GM10266 (cell line): Measurements from ENCODE around the gene EPO.

Experiments used
- DNase-seq: peaks from one replicate; pipeline ENCODE4 v3.0.0; 2012; ENCODE audit errors: extremely low spot score
- CTCF ChIP-seq: IDR thresholded peaks from 2 replicates; pipeline ENCODE4 v1.5.1; 2012; ENCODE audit warnings: mild to moderate bottlenecking, low read depth; ENCODE audit not compliant: control insufficient read depth, insufficient read depth; ENCODE audit errors: missing control alignments

Gene EPO

GRCh38 chr7:100675581-100676350 is 44.5 kb upstream of the EPO start:
- DNase-seq, result peak; percentile 90
- TF ChIP-seq CTCF, result no peak

GRCh38 chr7:100676501-100677306 is 43.6 kb upstream of the EPO start:
- DNase-seq, result no peak
- TF ChIP-seq CTCF, result no peak

GRCh38 chr7:100677308-100678267 is 42.7 kb upstream of the EPO start:
- no peak for TF ChIP-seq CTCF
- no peak for DNase-seq

GRCh38 chr7:100678291-100678984 is 41.8 kb upstream of the EPO start:
- DNase-seq, result no peak
- TF ChIP-seq CTCF, result no peak

GRCh38 chr7:100679129-100679926 is 40.9 kb upstream of the EPO start:
- DNase-seq, result peak; percentile 28
- no peak for TF ChIP-seq CTCF
